Caki2 (cell line): Measurements from ENCODE around the gene NPAS3. TPM values are rescaled to one million over a fixed set of nuclear protein-coding genes. Genes with fewer than 3 reads are reported as not detected.

Experiments used
- DNase-seq: peaks from one replicate; pipeline ENCODE4 v3.0.0-alpha.2; 2015; ENCODE audit warnings: low read depth
- in situ Hi-C: cut with HindIII; loops from 2 replicates; pipeline ENCODE4 v1.10.0; 2016; ENCODE audit warnings: low sequenced_read_pairs, low pct_unique_long_range_greater_than_20kb, mixed read lengths
- total RNA-seq: library from RNA; depleted of rRNA; stranded (reverse); fragments of >200 nt; shearing (Covaris generic); gene quantifications from 2 replicates; pipeline ENCODE4 v1.2.3, GENCODE V29; 2014; ENCODE audit warnings: low replicate concordance

Gene NPAS3
- total RNA-seq, 1 experiment from 2014 or later = 8.1 TPM

DNA sequence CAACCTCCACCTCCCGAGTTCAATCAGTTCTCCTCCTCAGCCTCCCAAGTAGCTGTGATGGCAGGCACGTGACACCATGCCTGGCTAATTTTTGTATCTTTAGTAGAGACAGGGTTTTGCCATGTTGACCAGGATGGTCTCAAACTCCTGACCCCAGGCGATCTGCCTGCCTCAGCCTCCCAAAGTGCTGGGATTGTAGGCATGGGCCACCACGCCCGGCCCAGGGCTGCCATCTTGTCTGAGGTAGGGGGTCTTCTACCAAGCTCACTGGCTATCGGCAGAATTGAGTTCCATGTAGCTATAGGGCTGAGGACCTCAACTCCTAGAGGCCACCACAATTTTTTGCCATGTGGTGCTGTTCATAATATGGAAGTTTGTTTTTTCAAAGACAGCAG, 896.6 kb downstream of the NPAS3 start:
- in situ Hi-C loops = no loop called here
- no peak for DNase-seq

DNA sequence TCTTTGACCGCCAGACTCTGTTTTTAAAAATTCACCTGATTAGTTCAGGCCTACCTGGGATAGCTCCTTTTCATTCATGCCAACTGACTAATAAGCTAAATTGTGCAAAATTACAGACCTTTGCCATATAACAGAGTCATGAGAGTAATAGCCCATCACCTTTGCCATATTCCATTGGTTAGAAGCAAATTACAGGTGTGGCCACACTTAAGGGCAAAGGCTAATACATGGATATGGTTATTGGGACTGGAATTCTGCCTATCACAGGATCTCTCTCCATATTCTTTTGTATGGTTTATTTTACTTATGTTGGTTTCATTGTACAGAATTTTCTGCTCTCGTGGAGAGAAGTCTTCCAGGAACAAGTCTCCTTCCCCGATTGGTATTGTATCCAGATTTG, 897.0 kb downstream of the NPAS3 start:
- DNase-seq = no peak
- in situ Hi-C loops = no loop called here

DNA sequence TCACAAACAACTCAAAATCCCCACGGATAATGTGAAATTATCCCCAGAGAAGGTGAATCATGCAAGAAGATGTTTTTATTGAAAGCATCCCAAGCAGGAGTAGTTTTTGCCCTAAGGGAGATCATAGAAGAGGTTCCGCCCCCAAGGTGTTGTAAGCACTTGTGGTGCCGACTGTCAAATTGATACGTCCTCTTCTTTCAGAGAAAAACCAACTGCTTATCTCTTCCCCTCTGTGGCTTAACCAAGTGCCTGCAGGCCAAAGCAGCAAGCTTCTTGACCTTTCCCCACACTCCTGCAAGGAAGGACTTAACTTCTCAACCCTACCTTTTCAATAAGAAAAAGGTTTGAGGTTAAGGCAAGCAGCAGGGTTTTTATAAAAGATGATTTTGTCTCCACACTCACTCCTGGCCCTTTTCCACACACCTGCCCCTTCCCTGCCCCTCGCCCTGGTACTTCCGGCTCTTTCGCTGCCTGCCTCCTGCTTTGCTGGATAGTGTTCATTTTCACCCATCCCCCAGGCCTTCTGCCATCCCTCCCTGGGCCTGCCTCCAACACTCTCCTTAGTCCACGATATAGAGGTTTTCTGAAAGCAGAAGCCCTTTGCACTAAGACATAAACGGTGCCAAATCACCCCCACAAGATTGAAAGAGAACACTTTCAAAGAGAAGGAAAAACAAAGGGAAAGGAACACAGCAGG, 897.7 kb downstream of the NPAS3 start:
- no peak for DNase-seq
- in situ Hi-C loops = no loop called here

DNA sequence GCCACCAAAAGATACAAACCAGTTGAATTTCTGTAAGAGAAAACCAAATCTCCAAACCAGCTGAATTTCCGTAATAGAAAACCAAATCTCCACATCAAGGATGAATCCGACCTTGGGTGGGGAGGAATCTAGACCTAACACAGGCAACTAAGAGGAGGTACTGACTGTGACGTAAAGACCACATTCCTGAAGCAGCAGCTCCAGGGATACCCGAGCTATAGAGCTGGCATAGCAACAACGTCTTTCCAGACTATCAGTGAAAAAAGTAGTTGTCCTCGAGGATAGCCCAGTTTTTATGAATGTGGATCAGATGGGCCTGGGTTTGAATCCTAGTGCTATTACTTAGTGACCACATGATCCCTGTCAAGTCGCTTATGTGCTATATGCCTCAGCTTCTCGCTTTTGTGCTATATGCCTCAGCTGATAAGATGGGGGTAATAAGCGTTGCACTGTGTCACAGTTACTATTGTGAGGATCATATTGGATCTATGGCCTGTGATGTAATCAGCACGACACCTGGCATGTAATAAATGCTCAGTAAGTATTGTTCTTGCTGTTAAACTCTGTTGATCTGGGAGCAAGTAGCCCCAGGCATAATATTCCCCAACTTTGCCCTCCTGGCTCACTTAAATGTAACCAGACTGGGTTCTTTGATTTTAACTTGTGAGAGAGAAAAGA, 898.4 kb downstream of the NPAS3 start:
- in situ Hi-C loops = no loop called here
- no peak for DNase-seq

DNA sequence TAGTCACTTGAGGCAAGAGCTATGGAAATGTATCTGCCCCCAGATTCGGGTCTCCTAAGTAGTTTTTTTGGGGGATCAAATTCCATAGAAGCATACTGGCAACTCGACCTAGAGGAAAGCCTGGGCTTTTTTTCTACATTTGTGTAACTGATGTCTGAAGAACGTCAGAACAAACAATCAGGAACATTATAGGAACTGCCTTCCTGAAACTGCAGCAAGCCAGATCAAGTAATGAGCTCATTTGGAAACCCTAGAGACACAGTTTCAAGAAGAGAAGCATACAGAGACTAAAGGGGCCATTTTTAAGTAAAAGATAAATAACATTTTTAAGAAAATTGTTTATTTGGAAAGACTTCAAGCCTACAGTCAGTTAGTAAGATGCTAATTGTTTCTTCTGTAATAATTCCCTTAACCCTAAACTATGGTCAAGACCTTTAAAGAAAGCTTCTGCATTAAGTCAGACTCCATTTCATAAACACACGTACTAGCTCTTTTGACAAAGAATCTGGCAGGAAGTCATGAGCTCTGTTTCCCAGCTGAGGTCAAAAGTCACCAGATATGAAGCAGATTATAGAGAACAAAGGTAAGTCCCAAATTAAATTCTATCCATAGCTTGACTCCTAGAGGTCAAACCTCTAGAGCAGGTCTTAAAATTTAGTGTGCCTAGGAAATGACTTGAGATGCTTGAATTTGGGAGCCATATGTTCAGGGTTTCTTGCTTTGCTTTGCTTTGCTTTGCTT, 899.4 kb downstream of the NPAS3 start:
- no peak for DNase-seq
- in situ Hi-C loops = no loop called here

DNA sequence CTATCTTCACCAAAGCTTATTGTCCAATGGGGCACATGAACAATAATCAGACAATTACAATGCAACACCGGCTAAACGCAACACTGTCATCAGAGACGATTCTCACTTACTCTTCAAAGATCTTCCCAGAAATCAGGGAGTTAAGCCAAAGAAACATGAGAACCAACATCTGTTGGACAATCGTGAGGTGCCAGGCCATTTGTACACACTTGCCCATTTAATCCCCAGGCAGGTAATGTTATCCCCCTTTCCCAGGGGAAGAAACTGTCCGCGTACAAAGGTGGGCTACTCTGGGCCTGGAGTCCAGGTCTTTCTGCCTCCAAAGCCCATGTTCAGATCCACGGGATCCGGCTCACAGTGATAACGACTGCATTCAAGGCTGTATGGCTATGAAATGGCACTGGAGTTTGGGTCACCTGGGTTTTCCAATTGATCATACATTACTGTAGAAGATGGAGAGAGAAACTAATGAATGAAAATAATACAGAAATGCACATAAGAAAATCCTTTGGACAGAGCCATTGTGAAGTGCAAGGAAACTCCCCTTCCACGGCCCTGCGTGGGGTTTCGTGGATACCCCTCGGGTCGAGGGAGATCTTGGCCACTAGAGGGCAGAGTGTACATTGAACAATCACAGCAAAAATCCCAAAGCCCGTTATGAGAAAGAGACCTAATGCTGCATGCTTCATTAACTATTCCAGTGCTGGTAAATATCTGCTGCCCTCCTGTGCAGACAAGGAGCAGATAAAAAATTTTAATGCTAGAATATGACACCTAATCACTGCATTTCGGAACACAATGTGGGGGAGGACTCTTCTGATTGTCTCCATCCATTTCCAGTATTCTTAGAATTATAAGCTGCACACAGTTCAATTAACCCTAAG, 900.8 kb downstream of the NPAS3 start:
- peak; percentile 49 for DNase-seq
- in situ Hi-C loops = no loop called here

DNA sequence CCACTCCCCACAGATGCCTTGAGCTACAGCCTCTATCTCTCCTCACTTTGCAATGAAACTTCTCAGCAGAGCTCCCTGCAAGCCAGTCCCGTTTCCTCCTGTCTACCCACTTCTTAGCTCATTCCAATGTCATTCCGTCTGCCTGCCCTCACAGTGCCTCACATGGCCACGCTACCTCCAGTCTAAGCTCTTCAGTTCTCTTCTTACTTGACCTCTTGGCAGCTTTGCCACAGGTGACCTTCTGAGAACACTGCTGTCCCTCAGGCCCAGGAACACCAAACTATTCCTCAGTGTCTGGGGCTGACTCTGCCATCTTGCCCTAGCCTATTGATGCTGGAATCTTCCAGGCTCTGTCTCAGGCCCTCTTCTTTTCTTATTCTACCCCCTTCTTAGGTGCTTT, 902.1 kb downstream of the NPAS3 start:
- DNase-seq = no peak
- in situ Hi-C loops = no loop called here

DNA sequence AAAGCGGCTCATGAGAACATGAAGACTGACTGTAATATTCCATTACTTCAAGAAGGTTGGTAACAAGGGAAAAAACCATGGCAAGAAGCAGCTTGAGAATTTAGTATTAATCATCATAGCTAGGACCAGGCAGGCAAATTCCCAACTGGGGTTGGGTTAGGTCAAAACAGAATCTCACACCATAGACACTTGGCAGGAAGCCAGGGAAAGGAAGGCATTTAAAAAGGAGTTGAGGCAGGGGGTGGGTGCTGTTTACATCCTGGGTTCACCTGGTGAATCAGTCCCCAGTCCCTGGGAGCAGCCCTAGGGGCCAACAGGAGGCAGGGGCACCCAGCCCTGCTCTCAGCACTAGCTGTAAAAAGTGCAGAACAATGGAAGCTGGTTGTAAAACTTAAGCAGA, 903.6 kb downstream of the NPAS3 start:
- in situ Hi-C loops = no loop called here
- peak; percentile 10 for DNase-seq

DNA sequence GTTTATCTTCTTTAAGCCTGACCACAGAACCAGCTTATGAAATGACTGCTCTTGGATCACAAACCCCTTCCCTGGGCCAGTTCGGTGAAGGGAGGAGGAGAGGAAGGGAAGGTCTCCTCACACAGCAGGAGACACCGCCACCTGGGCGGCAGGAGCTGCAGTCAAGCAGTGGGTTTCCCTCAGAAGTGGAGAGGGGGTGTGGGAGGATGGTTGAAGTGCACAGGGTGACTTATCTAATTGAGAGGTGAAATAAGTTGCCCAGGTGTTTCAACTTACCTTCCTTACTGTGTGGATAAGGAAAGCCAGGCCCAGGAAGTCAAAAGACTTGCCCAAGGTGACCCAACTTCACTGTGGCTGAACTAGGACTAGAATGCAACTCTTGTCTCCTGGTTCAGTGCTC, 905.4 kb downstream of the NPAS3 start:
- in situ Hi-C loops = no loop called here
- no peak for DNase-seq

DNA sequence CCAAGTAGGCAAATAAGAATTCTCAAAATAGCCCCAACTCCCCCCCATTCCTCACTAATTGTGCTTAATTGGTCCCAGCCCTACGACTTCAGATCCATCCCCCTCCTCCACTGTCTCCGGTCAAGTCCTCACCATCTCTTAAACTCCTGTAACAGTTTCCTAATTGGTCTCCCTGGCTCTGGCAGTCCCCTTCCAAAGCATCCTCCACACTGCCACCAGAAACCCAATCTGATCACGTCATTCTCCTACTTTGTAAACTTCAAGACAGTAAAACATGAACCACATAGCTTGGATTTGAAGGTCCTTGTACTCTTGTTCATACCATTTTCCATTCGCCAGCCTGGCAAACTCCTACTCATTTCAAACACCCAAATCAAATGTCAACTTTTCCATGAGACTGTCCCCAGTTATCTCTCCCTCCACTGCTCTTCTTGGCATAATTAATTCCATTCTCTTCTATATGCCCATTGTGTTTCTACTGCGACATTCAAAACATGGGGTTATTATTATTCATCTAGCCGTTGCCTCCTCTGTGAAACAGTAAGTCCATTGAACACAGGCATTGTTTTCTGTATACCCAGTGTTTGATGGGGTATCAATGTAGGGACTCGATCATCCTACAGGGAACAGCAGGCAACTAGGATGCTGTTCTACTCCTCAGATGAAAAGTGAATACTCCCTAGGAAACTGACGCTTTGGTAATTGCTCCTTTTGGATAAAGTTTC, 907.6 kb downstream of the NPAS3 start:
- in situ Hi-C loops = no loop called here
- no peak for DNase-seq

DNA sequence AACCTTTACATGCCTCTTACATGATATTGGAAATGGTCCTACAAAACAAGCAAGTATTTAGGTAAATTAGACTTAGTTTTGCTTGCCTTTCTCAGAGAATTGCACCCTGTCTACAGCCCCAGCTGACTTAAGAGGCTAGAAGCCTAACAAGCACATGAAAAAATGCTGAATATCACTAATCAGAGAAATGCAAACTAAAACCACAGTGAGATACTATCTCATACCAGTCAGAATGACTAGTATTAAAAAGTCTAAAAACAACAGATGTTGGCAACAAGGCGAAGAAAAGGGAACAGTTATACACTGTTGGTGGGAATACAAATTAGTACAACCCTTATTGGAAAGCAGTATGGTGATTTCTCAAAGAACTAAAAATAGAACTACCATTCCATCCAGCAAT, 908.4 kb downstream of the NPAS3 start:
- in situ Hi-C loops = no loop called here
- DNase-seq = no peak

DNA sequence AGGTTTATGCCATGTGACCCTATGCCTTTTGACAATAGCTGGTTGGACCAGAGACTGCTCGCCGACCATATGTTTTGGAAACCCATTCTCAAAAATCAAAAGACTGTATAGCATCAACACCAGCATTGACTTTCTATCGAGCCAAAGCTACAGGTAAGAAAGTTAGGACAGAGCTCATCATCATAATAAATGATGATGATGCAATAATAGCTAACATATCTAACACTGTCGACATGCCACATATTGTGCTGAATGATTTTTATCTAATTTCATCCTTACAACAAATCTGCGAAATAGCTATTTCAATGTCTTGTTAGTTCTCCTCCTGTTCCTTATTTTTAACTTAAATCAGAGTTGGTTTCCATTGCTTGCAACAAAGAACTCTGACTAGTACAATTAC, 909.3 kb downstream of the NPAS3 start:
- in situ Hi-C loops = no loop called here
- DNase-seq = no peak

DNA sequence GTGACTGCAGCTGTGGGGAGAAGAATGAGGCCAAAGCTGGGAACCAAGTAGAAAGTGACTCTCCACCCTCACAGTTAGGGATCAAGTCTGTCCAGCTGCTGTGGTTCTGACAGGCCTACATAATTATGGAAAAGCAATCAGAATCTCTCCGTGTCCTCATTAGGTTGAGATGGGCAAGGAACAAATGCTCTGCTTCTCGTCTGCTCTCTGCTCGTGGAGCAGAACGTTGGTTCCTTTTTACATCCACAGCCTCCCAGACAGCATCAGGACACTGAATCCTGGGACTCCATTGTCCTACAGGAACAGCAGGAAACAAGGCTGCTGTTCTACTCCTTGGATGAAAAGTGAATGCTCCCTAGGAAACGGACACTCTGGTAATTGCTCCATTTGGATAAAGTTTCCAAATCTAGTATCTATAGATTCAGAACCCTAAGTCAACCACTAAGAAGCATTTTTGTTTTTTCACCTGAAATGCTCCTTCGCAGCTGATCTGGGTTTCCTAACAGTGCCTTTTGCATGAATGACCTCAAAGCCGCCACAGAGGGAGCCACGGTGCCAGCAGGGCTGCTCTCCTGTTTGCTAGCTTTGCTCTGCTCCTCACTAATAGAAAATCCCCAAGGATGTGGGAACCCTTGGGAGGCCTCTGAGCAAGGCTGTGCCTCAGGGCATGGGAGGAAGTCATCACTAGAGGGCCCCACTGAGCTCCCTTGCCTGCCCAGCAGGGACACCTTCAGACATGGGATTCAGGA, 910.2 kb downstream of the NPAS3 start:
- DNase-seq = peak; percentile 75
- in situ Hi-C loops = no loop called here

DNA sequence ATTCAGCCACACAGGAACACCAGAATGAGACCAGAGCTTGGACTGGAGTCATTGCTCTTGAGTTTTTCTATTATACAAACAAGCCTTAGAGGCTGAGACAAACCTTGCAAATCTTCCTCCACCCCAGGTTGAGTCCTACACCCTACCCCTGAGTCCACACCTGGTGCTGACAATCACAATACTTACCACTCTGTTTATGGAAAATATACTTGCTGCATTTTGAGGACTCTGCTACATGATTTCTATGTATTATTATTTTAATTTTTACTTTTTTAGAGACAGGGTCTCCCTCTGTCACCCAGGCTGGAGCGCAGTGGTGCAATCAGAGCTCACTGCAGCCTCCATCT, 910.7 kb downstream of the NPAS3 start:
- in situ Hi-C loops = no loop called here
- DNase-seq = no peak

DNA sequence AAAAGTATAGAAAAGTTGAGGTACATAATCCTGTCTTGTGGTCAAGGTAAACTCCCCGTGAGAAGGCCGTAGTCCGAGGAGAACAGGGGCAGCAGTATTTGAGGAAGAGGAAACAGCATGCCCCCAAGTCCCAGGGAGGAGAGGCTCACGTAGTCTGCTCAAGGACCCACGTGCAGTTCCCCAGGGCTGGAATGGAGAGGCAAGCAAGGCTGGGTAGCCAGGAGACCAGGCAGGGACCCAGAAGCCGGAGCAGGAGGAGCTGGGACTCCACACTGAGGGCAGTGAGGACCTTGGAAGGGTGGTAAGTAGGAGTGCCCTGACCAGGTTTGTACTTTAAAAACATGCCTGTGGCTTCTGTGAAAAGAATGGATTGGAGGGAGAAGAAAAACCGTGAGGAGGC, 912.1 kb downstream of the NPAS3 start:
- in situ Hi-C loops = no loop called here
- DNase-seq = no peak

DNA sequence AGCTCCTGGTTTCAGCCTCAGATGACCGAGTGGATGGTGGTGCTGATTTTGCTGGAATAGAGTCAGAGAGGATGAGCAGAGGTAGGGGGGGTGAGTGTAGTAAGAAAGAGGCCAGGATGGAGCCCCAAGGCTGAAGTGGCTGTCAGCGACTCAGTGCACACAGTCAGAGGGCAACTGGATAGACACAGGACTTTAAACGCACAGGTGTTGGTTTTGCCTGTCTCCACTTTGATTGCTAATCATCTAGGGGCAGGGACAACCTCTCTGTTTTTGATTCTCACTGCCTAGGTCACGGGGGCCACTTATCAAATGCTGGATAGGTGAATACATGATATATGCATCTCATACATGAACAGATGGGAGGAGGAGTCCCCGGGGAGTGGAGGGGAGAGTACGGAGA, 912.7 kb downstream of the NPAS3 start:
- DNase-seq = no peak
- in situ Hi-C loops = no loop called here

DNA sequence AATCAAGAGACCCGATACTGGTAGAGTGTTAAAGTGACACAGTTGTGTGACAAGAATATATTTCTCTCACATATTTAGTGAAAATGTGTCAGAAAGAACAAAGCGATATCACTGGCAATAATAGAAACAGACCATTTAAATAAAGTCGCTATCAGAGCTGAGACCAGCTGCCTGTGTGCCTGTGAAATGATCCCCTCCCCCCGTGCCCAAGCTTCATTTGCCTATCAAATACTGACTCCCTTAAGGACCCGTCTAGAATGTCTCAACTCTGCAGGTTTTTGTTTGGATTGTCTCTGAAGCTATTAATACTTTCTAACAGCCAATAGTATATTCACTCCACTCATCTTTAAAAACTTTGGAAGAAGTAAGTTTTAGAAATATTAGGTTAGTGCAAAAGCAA, 913.3 kb downstream of the NPAS3 start:
- in situ Hi-C loops = no loop called here
- no peak for DNase-seq
